Dedifferentiated amniotic fluid mesenchymal stem cell (primary cell): ENCODE results near the gene FREY1.

Experiments
- DNase-seq: peaks from one replicate; pipeline ENCODE4 v3.0.0-alpha.2; 2016; ENCODE audit errors: extremely low spot score

Gene FREY1

GRCh38 chr11:45870706-45871105, 36.4 kb downstream of the FREY1 start:
- DNase-seq, result no peak

DNA sequence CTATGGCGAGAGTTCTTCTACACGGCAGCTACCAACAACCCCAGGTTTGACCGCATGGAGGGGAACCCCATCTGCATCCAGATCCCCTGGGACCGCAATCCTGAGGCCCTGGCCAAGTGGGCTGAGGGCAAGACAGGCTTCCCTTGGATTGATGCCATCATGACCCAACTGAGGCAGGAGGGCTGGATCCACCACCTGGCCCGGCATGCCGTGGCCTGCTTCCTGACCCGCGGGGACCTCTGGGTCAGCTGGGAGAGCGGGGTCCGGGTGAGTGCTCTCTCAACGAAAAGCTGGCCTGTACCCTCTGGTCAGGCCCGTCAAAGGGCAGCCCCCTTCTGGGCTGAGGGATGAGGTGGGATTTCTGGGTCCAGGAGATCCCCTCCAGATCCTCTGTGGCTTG, 37.5 kb downstream of the FREY1 start:
- DNase-seq, result no peak

DNA sequence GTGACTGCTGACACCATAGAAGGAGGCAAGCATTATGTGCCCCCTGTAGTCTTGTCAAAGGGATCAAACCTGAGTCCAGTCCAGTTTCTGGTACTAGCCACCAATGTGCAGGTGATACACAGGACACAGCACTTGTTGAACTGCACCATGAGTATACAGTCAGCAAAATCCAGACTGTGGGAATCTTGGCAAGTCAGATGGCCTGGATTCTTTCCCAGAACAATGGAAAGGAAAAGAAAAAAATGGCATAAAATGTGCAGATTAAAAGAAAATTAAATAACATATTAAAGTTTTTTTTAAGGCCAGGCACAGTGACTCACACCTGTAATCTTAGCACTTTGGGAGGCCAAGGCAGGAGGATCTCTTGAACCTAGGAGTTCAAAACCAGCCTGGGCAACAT, 43.0 kb downstream of the FREY1 start:
- DNase-seq, result no peak

DNA sequence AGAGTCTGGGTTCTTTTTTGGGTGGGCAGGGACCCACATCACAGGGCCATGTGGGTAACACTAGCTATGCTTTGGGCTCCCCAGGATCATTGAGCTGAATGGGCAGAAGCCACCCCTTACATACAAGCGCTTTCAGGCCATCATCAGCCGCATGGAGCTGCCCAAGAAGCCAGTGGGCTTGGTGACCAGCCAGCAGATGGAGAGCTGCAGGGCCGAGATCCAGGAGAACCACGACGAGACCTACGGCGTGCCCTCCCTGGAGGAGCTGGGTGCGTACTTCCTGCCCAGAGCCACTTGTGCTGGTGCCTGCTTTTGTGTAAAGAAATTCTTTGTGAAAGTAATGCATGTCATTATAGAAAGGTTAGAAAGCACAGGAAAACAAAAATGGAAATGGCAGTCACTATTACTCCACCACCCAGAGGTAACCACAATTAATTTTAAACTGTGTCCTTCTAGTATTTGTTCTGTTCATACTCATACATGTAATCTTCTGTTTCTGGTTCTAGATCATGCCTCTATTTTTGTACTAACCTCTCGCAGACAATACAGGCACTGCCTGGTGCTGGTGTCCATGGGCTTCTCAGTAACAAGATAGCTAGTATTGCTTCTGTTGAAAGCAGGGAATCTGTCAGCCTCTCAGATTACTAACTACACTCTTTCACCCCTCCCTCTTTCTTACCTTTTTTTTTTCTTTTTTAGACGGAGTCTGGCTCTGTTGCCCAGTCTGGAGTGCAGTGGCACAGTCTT, 46.1 kb downstream of the FREY1 start:
- no peak for DNase-seq

DNA sequence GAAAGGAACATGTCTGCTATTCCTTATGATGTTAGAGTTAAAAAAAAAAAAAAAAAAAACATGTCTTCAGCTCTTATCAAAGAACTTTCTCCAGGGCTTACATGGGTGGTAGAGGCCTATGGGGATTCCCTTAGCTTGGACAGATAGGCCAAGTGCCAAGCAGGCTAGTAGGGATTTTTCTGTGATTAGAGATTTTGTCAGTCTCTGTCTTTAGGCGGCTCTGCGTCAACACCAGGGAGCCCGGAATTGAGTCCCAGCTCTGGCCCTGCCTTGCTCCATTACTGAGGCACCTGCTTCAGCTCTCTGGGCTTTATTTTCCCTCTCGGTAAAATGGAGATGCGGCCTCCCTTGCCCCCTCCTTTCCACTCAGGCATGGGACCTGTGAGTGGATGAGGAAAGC, 46.7 kb downstream of the FREY1 start:
- DNase-seq, result no peak

- DNase-seq, result peak; percentile 96
These were observed 47.4 kb downstream of the FREY1 start for GRCh38 chr11:45859661-45860140.

DNA sequence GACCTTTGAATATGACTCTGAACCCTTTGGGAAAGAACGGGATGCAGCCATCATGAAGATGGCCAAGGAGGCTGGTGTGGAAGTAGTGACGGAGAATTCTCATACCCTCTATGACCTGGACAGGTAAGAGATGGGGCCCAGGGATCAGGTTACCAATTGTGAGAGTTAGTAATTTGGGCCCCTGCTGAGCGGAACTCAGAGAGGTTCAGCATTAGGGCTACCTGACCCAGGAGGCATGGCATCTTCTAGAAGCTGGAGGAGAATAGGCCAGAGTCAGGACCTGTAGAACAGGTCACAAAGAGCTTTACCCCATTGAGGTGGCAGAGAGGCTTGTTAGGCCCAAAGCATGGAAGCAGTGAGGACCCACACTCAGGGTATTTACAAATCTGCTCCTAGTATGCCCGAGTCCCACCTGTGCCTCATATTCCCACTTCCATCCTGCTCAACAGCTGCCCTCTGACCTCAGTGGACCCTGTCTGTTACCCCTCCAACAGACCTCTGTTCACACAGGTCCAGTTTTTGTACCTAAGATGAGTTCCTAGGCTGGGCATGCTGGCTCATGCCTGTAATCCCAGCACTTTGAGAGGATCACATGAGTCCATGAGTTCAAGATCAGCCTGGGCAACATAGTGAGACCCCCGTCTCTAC, 48.2 kb downstream of the FREY1 start:
- DNase-seq, result no peak

GRCh38 chr11:45857961-45858474, 49.1 kb downstream of the FREY1 start:
- peak; percentile 86 for DNase-seq
